Brain microvascular endothelial cell (primary cell): Measurements from ENCODE around the gene SCD.

Experiments
- DNase-seq: peaks from one replicate; pipeline ENCODE4 v3.0.0-alpha.2; 2020
- H3K27ac ChIP-seq: fragments of 250-450 bp; sonication (Bioruptor Pico); 2 replicates; pipeline ENCODE4 v1.5.1; 2020; ENCODE audit warnings: mild to moderate bottlenecking, moderate library complexity
- H3K27me3 ChIP-seq: fragments of 250-450 bp; sonication (Bioruptor Pico); replicated peaks from 2 replicates; pipeline ENCODE4 v1.5.1; 2020; ENCODE audit warnings: mild to moderate bottlenecking
- H3K36me3 ChIP-seq: fragments of 250-450 bp; sonication (Bioruptor Pico); replicated peaks from 2 replicates; pipeline ENCODE4 v1.5.1; 2020; ENCODE audit warnings: mild to moderate bottlenecking
- H3K4me3 ChIP-seq: 2 replicates; pipeline ENCODE4 v1.5.1; 2011; ENCODE audit warnings: low read depth, mild to moderate bottlenecking, control low read depth, low read length, moderate library complexity
- in situ Hi-C: cut with HindIII; loops from 2 replicates; pipeline ENCODE4 v1.10.0; 2017; ENCODE audit warnings: low sequenced_read_pairs, low pct_ligation_motif_present
- TF ChIP-seq, protein P1 (sequence below): IDR thresholded peaks from 2 replicates; pipeline ENCODE4 v1.5.1; 2011; ENCODE audit warnings: low read depth, mild to moderate bottlenecking, moderate library complexity, low read length, control low read depth, inconsistent platforms; ENCODE audit errors: missing control alignments

SCD gene

DNA sequence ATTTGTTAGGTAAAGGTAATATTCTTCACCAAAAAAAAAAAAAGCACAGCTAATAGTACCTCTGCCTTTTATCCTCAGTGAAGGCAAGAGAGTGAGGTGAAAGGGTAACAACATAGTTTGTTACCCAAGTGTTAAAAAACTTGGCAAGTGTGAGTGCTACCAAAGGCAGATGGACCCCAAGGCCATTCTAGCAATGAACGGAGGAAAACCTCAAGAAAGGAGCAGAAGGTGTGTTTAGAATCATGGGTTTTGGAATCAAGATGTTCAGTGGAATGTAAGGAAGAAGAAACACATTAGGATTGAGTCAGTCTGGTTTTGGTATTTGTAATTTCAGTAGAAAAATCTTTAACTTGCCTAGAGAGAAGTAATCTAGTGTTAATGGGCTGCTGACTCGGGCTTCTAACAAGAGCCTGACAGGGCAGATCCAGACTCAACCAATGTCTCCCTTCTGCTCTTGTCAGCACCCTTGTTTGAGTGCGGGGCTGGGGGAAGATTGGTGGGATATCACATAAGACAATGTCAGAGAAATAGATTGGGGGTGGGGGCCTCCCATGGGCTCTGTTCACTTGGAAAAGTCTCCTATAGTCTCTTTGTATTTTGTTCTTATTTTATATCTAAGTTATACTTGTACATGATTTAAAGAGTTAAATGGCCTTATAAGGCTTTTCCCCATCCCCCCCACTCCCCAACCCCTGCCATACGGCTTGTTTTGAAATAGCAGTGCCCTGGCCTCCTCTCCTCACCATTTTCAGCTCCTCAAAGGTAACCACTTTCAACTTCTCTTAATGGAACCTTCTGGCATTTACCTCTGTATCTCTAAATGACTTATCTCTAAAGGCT lies 44.4 kb downstream of the SCD start:
- in situ Hi-C loops: no loop called here
- DNase-seq: no peak
- TF ChIP-seq, protein P1, sequence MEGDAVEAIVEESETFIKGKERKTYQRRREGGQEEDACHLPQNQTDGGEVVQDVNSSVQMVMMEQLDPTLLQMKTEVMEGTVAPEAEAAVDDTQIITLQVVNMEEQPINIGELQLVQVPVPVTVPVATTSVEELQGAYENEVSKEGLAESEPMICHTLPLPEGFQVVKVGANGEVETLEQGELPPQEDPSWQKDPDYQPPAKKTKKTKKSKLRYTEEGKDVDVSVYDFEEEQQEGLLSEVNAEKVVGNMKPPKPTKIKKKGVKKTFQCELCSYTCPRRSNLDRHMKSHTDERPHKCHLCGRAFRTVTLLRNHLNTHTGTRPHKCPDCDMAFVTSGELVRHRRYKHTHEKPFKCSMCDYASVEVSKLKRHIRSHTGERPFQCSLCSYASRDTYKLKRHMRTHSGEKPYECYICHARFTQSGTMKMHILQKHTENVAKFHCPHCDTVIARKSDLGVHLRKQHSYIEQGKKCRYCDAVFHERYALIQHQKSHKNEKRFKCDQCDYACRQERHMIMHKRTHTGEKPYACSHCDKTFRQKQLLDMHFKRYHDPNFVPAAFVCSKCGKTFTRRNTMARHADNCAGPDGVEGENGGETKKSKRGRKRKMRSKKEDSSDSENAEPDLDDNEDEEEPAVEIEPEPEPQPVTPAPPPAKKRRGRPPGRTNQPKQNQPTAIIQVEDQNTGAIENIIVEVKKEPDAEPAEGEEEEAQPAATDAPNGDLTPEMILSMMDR: no peak
- Histone ChIP-seq H3K27me3 (no peaks in the 10 kb centered on the region), H3K36me3 (no peaks in the 10 kb centered on the region), H3K27ac (no peak overlapping the region), H3K4me3 (no peak overlapping the region)

DNA sequence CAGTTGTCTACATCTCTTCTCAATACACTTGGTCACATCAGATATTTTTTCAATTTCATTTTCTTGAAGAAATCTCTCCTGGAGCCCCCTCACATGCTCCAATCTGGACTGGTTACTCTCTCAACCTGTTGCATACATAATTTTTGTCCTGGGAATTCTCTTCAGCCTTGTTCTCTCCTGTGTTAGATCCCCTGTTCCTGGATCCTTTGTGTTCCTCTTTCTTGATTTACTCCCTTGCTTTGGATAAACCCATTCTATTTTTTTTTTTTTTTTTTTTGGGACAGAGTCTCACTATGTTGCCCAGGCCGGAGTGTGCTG lies 45.6 kb downstream of the SCD start:
- Histone ChIP-seq H3K4me3 (no peak overlapping the region), H3K36me3 (no peaks in the 10 kb centered on the region), H3K27ac (no peak overlapping the region), H3K27me3 (no peaks in the 10 kb centered on the region)
- TF ChIP-seq, protein P1: no peak
- DNase-seq: no peak
- in situ Hi-C loops: no loop called here

DNA sequence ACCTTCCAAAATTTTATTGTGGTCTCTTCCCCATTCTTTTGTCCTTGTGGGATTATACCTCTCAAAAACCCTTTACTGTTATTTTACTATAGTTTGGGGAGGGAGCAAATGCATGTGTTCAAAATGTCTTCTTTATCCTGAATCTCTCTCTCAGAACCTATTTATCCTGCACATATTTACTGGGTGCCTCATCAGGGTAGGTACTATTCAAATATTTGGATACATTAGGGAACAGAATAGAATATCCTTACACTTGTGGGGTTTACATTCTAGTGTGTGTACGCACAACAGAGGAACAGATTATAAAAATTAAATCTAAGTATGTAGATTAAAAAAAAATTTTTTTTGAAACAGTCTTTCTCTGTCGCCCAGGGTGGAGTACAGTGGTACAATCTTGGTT lies 48.6 kb downstream of the SCD start:
- in situ Hi-C loops: no loop called here
- DNase-seq: no peak
- H3K27ac ChIP-seq: no peak overlapping the region
- no peaks in the 10 kb centered on the region for H3K36me3 ChIP-seq
- no peaks in the 10 kb centered on the region for H3K27me3 ChIP-seq
- H3K4me3 ChIP-seq: no peak overlapping the region
- TF ChIP-seq, protein P1: no peak

DNA sequence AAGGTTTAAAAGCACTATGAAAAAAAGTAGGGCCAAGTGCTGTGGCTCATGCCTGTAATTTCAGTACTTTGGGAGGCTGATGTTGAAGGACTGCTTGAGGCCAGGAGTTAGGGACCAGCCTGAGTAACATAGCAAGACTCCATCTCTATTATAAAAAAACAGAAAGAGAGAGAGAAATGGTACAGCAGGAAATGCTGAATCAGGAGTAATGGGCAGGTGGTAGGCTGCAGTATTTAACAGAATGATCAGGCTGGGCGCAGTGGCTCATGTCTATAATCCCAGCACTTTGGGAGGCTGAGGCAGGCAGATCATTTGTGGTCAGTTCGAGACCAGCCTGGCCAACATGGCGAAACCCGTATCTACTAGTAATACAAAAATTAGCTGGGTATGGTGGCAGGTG lies 49.6 kb downstream of the SCD start:
- in situ Hi-C loops: no loop called here
- TF ChIP-seq, protein P1: no peak
- no peak for DNase-seq
- H3K27me3 ChIP-seq: no peaks in the 10 kb centered on the region
- no peaks in the 10 kb centered on the region for H3K36me3 ChIP-seq
- no peak overlapping the region for H3K27ac ChIP-seq
- H3K4me3 ChIP-seq: no peak overlapping the region

DNA sequence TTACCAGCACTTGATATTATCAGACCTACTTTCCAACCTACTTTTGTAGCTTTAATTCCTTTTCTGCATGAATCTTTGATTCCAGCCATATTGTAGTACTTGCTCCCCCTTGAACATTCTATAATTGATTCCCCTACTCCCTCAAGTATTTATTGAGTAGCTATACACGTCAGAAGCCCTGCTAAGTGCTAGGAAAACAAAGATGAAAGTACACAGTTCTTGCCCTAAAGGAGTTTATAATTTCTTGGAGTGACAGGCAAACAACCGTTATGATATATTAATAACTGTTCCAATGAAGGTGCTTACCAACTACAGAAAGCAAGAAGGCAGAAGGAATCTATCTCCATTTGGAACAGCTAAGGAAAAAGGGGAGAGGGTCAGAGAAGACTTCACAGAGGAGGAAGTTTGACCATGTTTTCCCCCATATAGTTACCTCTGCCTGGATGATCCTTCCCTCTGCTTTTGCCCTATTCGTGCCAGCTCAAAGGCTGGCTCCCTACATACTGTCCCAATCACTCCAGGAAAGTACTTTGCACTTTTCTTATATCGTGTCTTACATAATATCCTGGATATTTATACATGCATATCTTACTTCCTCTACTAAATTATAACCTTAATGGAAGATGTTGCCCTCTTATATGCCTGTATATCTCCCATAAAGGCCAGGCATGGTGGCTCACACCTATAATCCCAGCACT lies 54.7 kb downstream of the SCD start:
- H3K27me3 ChIP-seq: no peaks in the 10 kb centered on the region
- H3K27ac ChIP-seq: no peak overlapping the region
- in situ Hi-C loops: no loop called here
- TF ChIP-seq, protein P1: no peak
- H3K36me3 ChIP-seq: no peaks in the 10 kb centered on the region
- no peak for DNase-seq
- H3K4me3 ChIP-seq: no peak overlapping the region
